ENCODE results near the gene EIF2B2. TPM values are rescaled to one million over a fixed set of nuclear protein-coding genes. Genes with fewer than 3 reads are reported as not detected.

The EIF2B2 gene
- total RNA-seq, 1 donor from 2014 or later: 31.8 TPM

- Mint-ChIP-seq H3K36me3 (ENCODE audit: low read depth, unreplicated experiment) (peaks cover 5% of the 10 kb centered on the region), H3K4me3 (ENCODE audit: unreplicated experiment) (peak within 1 kb of the TSS; percentile 35), H3K27me3 (ENCODE audit: unreplicated experiment) (peaks cover 13% of the 10 kb centered on the region), H3K9me3 (ENCODE audit: unreplicated experiment) (no peaks in the 10 kb centered on the region), H3K27ac (ENCODE audit: unreplicated experiment) (peak within 1 kb of the TSS; percentile 19), H3K4me1 (ENCODE audit: unreplicated experiment) (peaks cover 3% of the 10 kb centered on the region)
- TF ChIP-seq CTCF (IDR thresholded peaks at IDR 0.05; ENCODE audit: unreplicated experiment): no peak
- DNase-seq (ENCODE audit: low spot score): peak; percentile 68
These were observed 47.3 kb upstream of the EIF2B2 start, which contains the start of gene PGF for GRCh38 chr14:74955229-74956026. Gene PGF (minus strand): TSS chr14:74955597. CDS start chr14:74955242, 355 bp downstream.

GRCh38 chr14:74956027-74956279 lies 46.8 kb upstream of the EIF2B2 start:
- H3K4me3 Mint-ChIP-seq (ENCODE audit: unreplicated experiment): no peak overlapping the region
- no peaks in the 10 kb centered on the region for H3K9me3 Mint-ChIP-seq (ENCODE audit: unreplicated experiment)
- H3K36me3 Mint-ChIP-seq (ENCODE audit: low read depth, unreplicated experiment): peaks cover 4% of the 10 kb centered on the region
- H3K27ac Mint-ChIP-seq (ENCODE audit: unreplicated experiment): no peak overlapping the region
- peaks cover 13% of the 10 kb centered on the region for H3K27me3 Mint-ChIP-seq (ENCODE audit: unreplicated experiment)
- peaks cover 3% of the 10 kb centered on the region for H3K4me1 Mint-ChIP-seq (ENCODE audit: unreplicated experiment)
- TF ChIP-seq CTCF (IDR thresholded peaks at IDR 0.05; ENCODE audit: unreplicated experiment): no peak
- no peak for DNase-seq (ENCODE audit: low spot score)

GRCh38 chr14:74956280-74957072 lies 46.2 kb upstream of the EIF2B2 start:
- Mint-ChIP-seq H3K4me3 (ENCODE audit: unreplicated experiment) (peak overlapping the region; percentile 35), H3K27me3 (ENCODE audit: unreplicated experiment) (peaks cover 13% of the 10 kb centered on the region), H3K4me1 (ENCODE audit: unreplicated experiment) (no peaks in the 10 kb centered on the region), H3K36me3 (ENCODE audit: low read depth, unreplicated experiment) (peaks cover 4% of the 10 kb centered on the region), H3K27ac (ENCODE audit: unreplicated experiment) (peak overlapping the region; percentile 19), H3K9me3 (ENCODE audit: unreplicated experiment) (no peaks in the 10 kb centered on the region)
- DNase-seq (ENCODE audit: low spot score): no peak
- no peak for TF ChIP-seq CTCF (IDR thresholded peaks at IDR 0.05; ENCODE audit: unreplicated experiment)

GRCh38 chr14:74959596-74960180 lies 43.0 kb upstream of the EIF2B2 start:
- TF ChIP-seq CTCF (IDR thresholded peaks at IDR 0.05; ENCODE audit: unreplicated experiment): no peak
- DNase-seq (ENCODE audit: low spot score): no peak

More at GRCh38 chr14:74959596-74960180, 43.0 kb upstream of the EIF2B2 start:
- no peak overlapping the region for H3K4me3 Mint-ChIP-seq (ENCODE audit: unreplicated experiment)
- H3K36me3 Mint-ChIP-seq (ENCODE audit: low read depth, unreplicated experiment): peaks cover 4% of the 10 kb centered on the region
- H3K27me3 Mint-ChIP-seq (ENCODE audit: unreplicated experiment): peaks cover 10% of the 10 kb centered on the region
- peaks cover 4% of the 10 kb centered on the region for H3K4me1 Mint-ChIP-seq (ENCODE audit: unreplicated experiment)
- no peaks in the 10 kb centered on the region for H3K9me3 Mint-ChIP-seq (ENCODE audit: unreplicated experiment)
- H3K27ac Mint-ChIP-seq (ENCODE audit: unreplicated experiment): no peak overlapping the region

Measured in endothelial cell (in vitro differentiated cells).